ENCODE results near the gene HSD17B4.
"Not testable (repeated sequence)": the region's sequence is repeated elsewhere in the genome, so short reads cannot be mapped to it uniquely, and the experiment has no call there.

The HSD17B4 gene

GRCh38 chr5:119484884-119485283, 32.6 kb downstream of the HSD17B4 start:
- DNase-seq, result no peak

GRCh38 chr5:119501671-119502179, 49.4 kb downstream of the HSD17B4 start:
- DNase-seq, result no peak

DNA sequence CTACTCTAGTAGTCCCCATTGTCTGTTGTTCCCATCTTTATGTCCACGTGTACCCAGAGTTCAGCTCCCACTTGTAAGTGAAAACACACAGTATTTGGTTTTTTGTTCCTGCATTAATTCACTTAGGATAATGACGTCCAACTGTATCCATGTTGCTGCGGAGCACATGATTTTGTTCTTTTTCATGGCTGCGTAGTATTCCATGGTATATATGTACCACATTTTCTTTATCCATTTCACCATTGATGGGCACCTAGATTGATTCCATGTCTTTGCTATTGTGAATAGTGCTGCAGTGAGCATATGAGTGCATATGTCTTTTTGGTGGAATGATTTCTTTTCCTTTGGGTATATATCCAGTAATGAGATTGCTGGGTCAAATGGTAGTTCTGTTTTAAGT, 51.6 kb downstream of the HSD17B4 start:
- not testable (repeated sequence) for DNase-seq

- DNase-seq, result no peak
Observed at GRCh38 chr5:119512277-119512676, 60.0 kb downstream of the HSD17B4 start.

GRCh38 chr5:119515192-119515591, 62.9 kb downstream of the HSD17B4 start:
- DNase-seq, result no peak

- not testable (repeated sequence) for DNase-seq
Observed at GRCh38 chr5:119517115-119517514, 64.8 kb downstream of the HSD17B4 start.

DNA sequence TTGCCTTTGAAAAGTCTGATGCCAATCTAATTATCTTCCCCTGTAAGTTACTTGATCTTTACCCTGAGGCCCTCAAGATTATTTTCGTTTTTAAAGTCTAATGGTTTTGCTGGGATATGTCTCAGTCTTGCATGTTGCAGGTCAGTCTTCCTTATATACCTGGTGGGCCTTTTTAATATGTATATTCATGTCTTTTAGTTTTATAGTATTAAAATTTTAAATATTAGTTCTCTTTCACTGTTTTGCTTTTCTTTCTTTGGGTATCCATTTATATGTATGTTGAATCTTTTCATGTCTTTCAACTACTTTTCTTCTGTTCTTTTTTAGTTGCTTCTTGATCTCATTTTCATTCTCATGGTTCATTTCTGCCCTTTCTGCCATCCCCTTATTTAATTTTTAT, 68.9 kb downstream of the HSD17B4 start:
- DNase-seq, result no peak

DNA sequence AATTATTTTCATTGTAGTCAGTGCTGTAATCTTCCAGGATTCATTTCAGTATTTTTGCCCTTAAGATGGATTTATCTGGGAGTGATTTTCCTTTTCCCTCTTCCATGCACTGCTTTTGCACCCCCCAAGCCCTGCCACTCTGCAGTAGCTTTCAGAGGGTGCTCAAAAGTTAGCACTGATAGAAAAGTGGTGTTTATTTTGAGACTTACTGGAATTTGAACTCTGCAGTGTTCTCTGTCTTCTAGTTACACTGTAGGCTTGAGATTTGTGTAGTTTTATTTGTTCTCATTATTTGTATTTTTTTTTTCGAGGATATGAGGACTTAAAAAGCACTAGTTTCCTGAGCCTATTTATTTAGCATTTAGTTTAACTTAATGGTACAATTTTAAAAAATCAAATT, 70.5 kb downstream of the HSD17B4 start:
- no peak for DNase-seq

DNA sequence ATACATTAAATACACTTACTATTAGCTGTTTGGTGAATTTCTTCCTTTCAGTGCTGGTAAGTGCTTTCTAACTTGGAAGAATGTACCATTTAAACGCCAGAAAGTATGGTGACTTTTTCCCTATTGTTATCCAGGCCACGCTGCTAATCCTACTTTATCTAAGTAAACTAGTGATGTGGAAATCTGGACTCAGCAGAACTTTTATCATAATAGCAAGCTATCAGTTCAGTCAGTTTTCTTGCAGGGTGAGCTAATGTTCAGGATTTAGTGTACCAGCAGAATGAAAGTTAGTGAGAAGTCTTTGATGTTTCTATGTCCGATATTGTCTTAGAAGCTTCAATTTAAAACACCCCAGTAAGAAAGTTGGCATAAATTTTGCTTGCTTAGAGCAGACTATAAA, 72.2 kb downstream of the HSD17B4 start:
- no peak for DNase-seq

DNA sequence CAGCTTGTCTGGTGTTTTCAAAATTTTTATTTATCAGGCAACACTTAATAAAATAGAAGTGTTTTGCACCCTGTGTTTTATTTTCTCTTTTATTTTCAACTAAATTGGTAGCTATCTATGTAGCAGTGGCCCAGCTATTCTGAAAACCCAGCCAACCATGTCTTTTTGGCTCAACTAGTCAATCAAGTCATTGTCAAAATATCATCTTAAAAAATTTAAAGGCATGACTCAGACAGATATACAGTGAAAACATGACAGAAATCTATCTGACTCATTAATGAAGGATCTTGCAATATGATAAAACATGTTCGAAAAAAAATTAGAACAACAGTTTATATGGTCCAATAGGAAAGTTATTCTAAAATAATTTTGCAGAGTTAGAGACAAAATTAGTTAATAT, 75.1 kb downstream of the HSD17B4 start:
- DNase-seq, result no peak

DNA sequence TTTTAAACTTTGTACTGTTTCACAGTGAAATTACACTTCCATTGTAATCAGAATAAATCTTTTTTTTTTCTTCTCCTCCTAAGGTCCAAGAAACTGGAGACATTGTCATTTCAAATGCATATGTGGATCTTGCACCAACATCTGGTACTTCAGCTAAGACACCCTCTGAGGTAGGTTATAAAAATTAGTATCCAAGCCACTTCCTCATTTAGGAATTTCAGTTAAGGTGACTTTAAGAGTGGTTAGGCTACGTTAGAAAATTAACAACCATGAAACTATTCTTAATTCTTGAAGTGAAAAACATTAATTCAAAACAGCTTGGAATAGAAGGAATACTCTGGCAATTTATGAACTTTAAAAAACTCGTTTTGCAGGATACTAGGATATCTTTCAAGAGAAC, 77.5 kb downstream of the HSD17B4 start:
- no peak for DNase-seq

DNA sequence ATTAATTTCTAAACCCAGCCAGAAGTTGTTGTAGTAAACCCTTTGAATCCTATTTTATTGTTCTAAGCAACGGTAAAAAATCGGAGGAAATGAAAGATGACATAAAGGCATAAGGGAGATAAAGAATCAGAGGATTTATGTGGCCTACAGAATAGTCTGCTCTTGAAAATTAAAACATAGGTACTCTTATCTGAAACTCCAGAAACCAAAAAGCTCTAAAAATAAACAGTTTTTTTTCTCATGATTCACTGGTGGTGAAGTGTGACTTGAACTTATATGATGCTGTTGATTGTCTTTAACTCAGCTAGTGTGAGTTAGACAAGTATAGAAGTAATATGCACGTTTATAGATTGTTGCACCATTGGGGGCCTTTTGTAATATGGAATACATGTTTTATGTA, 80.3 kb downstream of the HSD17B4 start:
- DNase-seq, result no peak

GRCh38 chr5:119537704-119538103, 85.4 kb downstream of the HSD17B4 start:
- DNase-seq, result no peak

GRCh38 chr5:119541716-119542115, 89.4 kb downstream of the HSD17B4 start:
- no peak for DNase-seq

DNA sequence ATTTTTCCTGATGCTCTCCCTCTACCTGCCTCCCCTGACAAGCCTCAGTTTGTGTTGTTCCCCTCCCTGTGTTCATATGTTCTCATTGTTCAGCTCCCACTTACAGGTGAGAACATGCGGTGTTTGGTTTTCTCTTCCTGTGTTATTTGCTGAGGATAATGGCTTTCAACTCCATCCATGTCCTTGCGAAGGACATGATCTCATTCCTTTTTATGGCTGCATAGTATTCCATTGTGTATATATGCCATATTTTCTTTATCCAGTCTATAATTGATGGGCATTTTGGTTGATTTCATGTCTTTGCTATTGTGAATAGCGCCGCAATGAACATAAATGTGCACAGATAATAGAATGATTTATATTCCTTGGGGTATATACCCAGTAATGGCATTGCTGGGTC, 99.5 kb downstream of the HSD17B4 start:
- DNase-seq, result no peak

DNA sequence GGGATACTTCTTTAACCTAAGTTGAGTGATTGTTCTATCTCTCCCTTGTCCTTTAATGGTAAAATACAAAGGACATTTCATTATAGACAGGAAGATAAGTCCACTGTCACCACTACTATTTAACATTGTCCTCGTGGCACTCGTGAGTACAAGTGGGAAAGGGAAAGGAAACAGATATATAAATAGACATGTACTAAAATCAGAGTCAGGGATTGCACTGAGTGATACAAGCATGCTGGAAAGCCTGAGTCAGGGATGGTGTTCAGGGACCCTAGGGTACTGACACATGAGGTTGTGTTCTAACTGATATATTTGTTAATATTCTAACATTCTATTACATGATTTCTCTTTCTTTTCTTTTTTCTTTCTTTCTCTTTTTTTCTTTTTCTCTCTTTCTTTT, 102.3 kb downstream of the HSD17B4 start:
- no peak for DNase-seq

DNA sequence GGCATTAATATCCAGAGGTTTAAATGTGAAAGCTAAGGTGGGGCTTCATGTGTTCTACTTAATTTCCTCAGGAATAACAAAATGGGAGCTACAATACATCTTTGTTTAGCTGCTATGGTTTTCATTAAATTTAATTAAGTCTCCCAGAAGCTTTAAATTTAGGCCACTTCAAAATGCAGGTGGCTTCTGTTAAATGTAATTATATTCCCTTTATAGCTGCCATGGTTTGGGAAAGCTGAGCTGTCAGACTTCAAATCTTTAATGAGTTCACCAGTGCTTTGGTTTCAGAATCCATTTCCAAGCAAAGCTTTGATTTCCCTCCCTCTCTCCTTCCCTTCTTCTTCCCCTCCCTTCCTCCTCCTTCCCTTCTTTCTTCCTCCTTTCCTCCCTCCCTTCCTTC, 118.6 kb downstream of the HSD17B4 start:
- DNase-seq, result no peak

DNA sequence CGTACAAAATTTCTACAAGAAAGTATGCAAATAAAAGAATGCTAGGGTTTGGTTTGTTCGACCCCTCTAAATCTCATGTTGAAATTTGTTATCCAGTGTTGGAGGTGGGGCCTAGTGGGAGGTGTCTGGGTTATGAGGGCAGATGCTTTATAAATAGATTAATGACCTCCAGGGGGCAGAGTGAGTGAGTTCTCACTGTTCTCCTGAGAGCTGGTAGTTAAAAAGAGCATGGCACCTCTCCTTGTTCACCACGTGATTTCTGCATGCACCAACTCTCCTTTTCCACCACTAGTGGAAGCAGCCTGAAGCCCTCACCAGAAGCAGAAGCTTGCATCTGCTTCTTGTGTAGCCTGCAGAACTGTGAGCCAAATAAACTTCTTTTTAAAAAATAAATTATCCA, 126.6 kb downstream of the HSD17B4 start:
- no peak for DNase-seq

DNA sequence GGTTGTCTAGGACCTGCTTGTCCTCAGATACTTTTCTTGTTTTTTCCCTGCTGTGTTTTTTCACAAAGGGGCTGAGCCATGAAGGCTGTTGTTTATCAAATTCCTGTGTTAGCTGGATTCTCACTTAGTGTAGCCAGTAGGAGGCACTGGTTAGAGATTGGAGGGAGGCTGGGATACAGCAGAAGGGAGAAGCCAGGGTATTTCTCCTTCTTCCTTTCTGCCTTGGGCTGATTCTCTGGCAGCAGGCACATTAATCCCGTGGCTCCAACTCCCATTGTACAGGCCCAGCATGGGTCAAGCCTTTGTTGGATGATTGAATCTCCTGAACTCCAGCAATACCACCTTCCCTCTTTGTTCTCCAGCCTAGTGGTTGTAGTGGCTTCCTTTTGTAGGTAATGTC, 130.7 kb downstream of the HSD17B4 start:
- DNase-seq, result no peak

- DNase-seq, result no peak
Observed at GRCh38 chr5:119583684-119584083, 131.4 kb downstream of the HSD17B4 start.

Measured in activated effector memory CD4-positive, alpha-beta T cell treated with anti-CD3 and anti-CD28 coated beads, Interleukin-2, amount 50 U/mL, for 16 hours (primary cell).